Hepatocyte (in vitro differentiated cells): ENCODE measurements around the gene TACC2. TPM values are rescaled to one million over a fixed set of nuclear protein-coding genes. Genes with fewer than 3 reads are reported as not detected.
A peak's percentile ranks its signal among the peaks of the same experiment; 100 is the strongest.

ENCODE experiments used
- DNase-seq: peaks from one replicate; pipeline ENCODE4 v3.0.0-alpha.2; 2016; ENCODE audit warnings: low spot score
- H2AFZ ChIP-seq: fragments of 200-600 bp; sonication (generic); 2 replicates; pipeline ENCODE4 v1.6.0; 2016; ENCODE audit warnings: antibody characterized with exemption, mild to moderate bottlenecking
- H3K27ac ChIP-seq: fragments of 200-600 bp; sonication (generic); 2 replicates; pipeline ENCODE4 v1.5.1; 2016; ENCODE audit warnings: mild to moderate bottlenecking
- H3K27me3 ChIP-seq: fragments of 200-600 bp; sonication (generic); 2 replicates; pipeline ENCODE4 v1.6.1; 2016
- H3K36me3 ChIP-seq: fragments of 200-600 bp; sonication (generic); replicated peaks from 2 replicates; pipeline ENCODE4 v1.5.1; 2016; ENCODE audit warnings: low read depth; ENCODE audit not compliant: insufficient read depth
- H3K4me1 ChIP-seq: fragments of 200-600 bp; sonication (generic); 2 replicates; pipeline ENCODE4 v1.5.1; 2016; ENCODE audit warnings: mild to moderate bottlenecking, moderate library complexity; ENCODE audit not compliant: insufficient read depth
- H3K4me2 ChIP-seq: fragments of 200-600 bp; sonication (generic); 2 replicates; pipeline ENCODE4 v1.6.0; 2016
- H3K4me3 ChIP-seq: fragments of 200-600 bp; sonication (generic); 2 replicates; pipeline ENCODE4 v1.5.1; 2016; ENCODE audit warnings: mild to moderate bottlenecking
- H3K79me2 ChIP-seq: fragments of 200-600 bp; sonication (generic); 2 replicates; pipeline ENCODE4 v1.6.0; 2017; ENCODE audit warnings: mild to moderate bottlenecking
- H3K9me2 ChIP-seq: fragments of 200-600 bp; sonication (generic); replicated peaks from 2 replicates; pipeline ENCODE4 v1.6.0; 2017; ENCODE audit warnings: mild to moderate bottlenecking; ENCODE audit not compliant: insufficient read depth
- H3K9me3 ChIP-seq: fragments of 200-600 bp; sonication (generic); 2 replicates; pipeline ENCODE4 v1.5.1; 2016; ENCODE audit warnings: low read depth, mild to moderate bottlenecking
- H4K20me1 ChIP-seq: fragments of 200-600 bp; sonication (generic); 2 replicates; pipeline ENCODE4 v1.6.0; 2016; ENCODE audit warnings: mild to moderate bottlenecking; ENCODE audit not compliant: insufficient read depth, poor library complexity, severe bottlenecking
- EZH2 ChIP-seq: fragments of 200-600 bp; sonication (generic); IDR thresholded peaks from 2 replicates; pipeline ENCODE4 v1.6.1; 2016; ENCODE audit warnings: antibody characterized with exemption, mild to moderate bottlenecking, borderline replicate concordance
- EZH2phosphoT487 ChIP-seq: fragments of 200-600 bp; sonication (generic); IDR thresholded peaks from one replicate; pipeline ENCODE4 v1.6.1; 2018; ENCODE audit warnings: antibody characterized with exemption, mild to moderate bottlenecking, low read depth, moderate library complexity; ENCODE audit not compliant: unreplicated experiment, severe bottlenecking
- WGBS: methylation state at CpG from one replicate; pipeline ENCODE4 v1.1.6; 2016; ENCODE audit warnings: low lambda C conversion rate; ENCODE audit errors: missing lambda C conversion rate; 5-methylcytosine and 5-hydroxymethylcytosine counted together
- polyA plus RNA-seq: library from polyadenylated mRNA; unstranded; fragments of >200 nt; fragmentation: Nextera tagmentation; extraction: Ambion mirVana; gene quantifications from 2 replicates; pipeline ENCODE4 v1.2.1, GENCODE V29; 2016
- total RNA-seq: library from RNA; depleted of rRNA; stranded (reverse); fragments of >200 nt; gene quantifications from 2 replicates; pipeline ENCODE4 v1.2.3, GENCODE V29; 2014
- TF ChIP-seq, protein P1 (sequence below): fragments of 200-600 bp; sonication (generic); IDR thresholded peaks from 2 replicates; pipeline ENCODE4 v1.5.1; 2016; ENCODE audit warnings: antibody characterized with exemption, mild to moderate bottlenecking; ENCODE audit not compliant: poor library complexity

The TACC2 gene
- total and polyA plus RNA-seq, 2 experiments from 2014 or later, result 20.0 to 34.6 TPM

DNA sequence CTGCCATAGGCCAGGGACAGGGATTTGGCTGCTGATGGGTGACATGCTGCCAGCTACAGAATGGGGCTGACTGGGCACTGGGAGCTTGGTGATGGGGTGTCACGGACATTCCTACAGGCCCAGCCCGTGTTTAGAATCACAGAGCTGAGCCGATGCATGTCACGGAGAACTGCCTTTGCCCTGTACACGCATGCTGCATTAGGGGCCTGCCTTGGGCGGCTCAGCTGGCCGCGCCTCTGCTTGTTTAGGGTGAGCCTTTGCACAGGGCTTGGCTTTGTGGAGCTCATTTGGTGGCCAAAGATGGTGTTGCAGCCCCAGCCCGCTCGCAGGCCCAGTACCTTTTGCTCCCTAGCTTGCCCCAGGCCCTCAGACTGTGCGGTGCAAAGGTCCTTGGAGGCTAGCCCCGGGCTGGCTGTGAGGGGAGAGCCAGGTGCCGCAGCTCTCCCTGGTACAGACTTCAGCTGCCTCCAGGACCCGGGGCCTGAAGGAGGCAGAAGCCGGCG is 173.8 kb downstream of the TACC2 start:
- H3K27me3 ChIP-seq, result no peaks in the 10 kb centered on the region
- whole genome bisulfite sequencing, result 32% methylated on average over 16 of the region's 16 CpGs
- H2AFZ ChIP-seq, result no peak overlapping the region
- peak overlapping the region; percentile 66 for H3K27ac ChIP-seq
- DNase-seq, result peak; percentile 62
- H3K36me3 ChIP-seq, result no peaks in the 10 kb centered on the region
- TF ChIP-seq EZH2phosphoT487 (no peak), EZH2 (no peak)
- TF ChIP-seq, protein P1, sequence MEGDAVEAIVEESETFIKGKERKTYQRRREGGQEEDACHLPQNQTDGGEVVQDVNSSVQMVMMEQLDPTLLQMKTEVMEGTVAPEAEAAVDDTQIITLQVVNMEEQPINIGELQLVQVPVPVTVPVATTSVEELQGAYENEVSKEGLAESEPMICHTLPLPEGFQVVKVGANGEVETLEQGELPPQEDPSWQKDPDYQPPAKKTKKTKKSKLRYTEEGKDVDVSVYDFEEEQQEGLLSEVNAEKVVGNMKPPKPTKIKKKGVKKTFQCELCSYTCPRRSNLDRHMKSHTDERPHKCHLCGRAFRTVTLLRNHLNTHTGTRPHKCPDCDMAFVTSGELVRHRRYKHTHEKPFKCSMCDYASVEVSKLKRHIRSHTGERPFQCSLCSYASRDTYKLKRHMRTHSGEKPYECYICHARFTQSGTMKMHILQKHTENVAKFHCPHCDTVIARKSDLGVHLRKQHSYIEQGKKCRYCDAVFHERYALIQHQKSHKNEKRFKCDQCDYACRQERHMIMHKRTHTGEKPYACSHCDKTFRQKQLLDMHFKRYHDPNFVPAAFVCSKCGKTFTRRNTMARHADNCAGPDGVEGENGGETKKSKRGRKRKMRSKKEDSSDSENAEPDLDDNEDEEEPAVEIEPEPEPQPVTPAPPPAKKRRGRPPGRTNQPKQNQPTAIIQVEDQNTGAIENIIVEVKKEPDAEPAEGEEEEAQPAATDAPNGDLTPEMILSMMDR, result no peak
- peaks cover 33% of the 10 kb centered on the region for H4K20me1 ChIP-seq
- H3K4me3 ChIP-seq, result peak overlapping the region; percentile 40
- H3K79me2 ChIP-seq, result peaks cover 35% of the 10 kb centered on the region
- H3K4me1 ChIP-seq, result peaks cover 17% of the 10 kb centered on the region
- H3K9me2 ChIP-seq, result no peaks in the 10 kb centered on the region
- peak overlapping the region; percentile 95 for H3K4me2 ChIP-seq
- H3K9me3 ChIP-seq, result no peaks in the 10 kb centered on the region

DNA sequence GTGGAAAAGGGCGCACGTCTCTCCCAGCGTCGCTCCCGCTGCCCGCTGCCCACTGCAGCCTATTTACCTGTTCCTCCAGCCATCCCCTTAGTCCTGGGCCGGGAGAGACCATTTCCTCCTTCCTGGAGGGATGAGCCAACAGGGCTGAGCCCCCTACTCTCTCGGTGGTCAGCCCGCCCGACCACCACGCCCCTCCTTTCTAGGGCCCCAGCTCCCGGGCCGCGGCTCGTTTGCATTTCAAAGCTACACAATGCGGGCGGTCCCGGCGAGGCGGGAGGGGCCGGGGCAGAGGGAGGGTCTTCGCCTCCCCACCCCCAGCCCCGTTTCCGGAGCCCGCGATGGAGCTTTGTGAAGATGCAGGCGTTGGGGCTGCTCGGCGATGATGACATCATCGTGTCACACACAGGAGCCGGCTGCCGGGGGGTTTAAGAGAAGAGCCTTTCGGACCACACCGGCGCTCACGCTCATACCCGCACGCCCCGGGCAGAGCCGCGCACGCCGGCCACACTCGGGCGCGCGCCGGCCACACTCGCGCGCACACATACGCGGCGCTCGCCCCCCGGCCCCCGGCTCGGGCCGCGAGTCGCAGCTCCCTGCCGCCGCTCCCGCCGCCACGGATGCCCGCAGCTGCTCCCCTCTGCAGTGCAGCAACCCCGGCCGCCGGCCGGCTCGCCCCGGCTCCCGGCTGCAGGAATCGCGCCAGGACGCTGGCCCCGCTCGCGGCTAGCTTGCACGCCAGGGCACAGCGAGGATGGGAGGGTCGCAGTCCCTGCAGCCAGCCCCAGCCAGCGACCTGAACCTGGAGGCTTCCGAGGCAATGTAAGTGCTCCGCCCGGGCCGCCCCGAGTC is 174.4 kb downstream of the TACC2 start:
- Histone ChIP-seq H3K36me3 (no peaks in the 10 kb centered on the region), H3K9me3 (no peaks in the 10 kb centered on the region), H2AFZ (no peak overlapping the region), H3K27ac (peak overlapping the region; percentile 66), H3K79me2 (peaks cover 38% of the 10 kb centered on the region), H3K9me2 (no peaks in the 10 kb centered on the region), H3K4me2 (peak overlapping the region; percentile 95), H3K27me3 (no peaks in the 10 kb centered on the region), H3K4me1 (peaks cover 17% of the 10 kb centered on the region), H4K20me1 (peaks cover 33% of the 10 kb centered on the region), H3K4me3 (peak overlapping the region; percentile 40)
- peak; percentile 75 for DNase-seq
- 6% methylated on average over 65 of the region's 89 CpGs for WGBS
- TF ChIP-seq, protein P1, result no peak
- TF ChIP-seq EZH2phosphoT487 (no peak), EZH2 (no peak)

DNA sequence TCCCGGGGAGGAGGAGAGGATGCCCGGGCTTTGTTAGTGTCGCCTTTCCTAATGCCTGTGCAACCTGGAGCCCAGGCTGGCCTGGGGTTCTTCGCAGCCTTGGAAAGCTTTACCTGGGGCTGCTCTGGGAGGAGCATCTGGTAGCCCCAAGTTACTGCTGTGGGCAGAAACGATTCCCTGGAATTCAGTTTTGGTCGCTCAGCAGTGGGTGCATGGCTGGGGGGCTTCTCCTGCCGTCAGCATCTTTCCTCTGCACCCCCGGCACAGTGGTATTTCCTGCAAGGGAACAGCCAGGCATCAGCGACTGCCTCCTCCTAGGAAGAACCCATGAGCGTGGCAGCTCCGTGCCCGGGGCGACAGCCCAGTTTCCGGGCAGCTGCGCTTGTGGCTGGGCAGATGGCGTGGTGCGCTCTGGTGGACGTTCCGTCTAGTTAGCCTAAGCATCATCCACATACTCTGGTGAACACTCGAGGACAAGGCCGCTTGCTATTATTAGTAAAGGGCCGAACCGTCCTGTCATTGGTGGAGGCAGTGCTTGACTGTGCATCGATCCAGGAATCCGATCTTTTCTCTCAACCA is 175.1 kb downstream of the TACC2 start:
- Histone ChIP-seq H3K27ac (peak overlapping the region; percentile 3), H4K20me1 (peaks cover 33% of the 10 kb centered on the region), H3K9me2 (no peaks in the 10 kb centered on the region), H2AFZ (no peak overlapping the region), H3K27me3 (no peaks in the 10 kb centered on the region), H3K9me3 (no peaks in the 10 kb centered on the region), H3K4me3 (peak overlapping the region; percentile 40), H3K79me2 (peaks cover 43% of the 10 kb centered on the region), H3K36me3 (no peaks in the 10 kb centered on the region), H3K4me1 (peaks cover 17% of the 10 kb centered on the region), H3K4me2 (peak overlapping the region; percentile 95)
- TF ChIP-seq, protein P1, result no peak
- no peak for TF ChIP-seq EZH2
- TF ChIP-seq EZH2phosphoT487, result no peak
- 27% methylated on average over 25 of the region's 25 CpGs for WGBS
- DNase-seq, result peak; percentile 41
